ENCODE data around the gene CHMP4A. TPM values are rescaled to one million over a fixed set of nuclear protein-coding genes. Genes with fewer than 3 reads are reported as not detected.
A peak's percentile ranks its signal among the peaks of the same experiment; 100 is the strongest.
"Not testable (repeated sequence)": the region's sequence is repeated elsewhere in the genome, so short reads cannot be mapped to it uniquely, and the experiment has no call there.

Gene CHMP4A
- total RNA-seq, 2 experiments from 2014 or later, result 79.8 to 93.2 TPM

GRCh38 chr14:24232645-24233537 lies 19.6 kb upstream of the CHMP4A start, which contains the start of gene GMPR2:
GMPR2 (plus strand) TSS chr14:24232929; CDS start chr14:24233254, 325 bp downstream.
- Mint-ChIP-seq H3K27me3 (no peaks in the 10 kb centered on the region), H3K36me3 (ENCODE audit: low read depth) (peaks cover 39% of the 10 kb centered on the region), H3K4me1 (peaks cover 61% of the 10 kb centered on the region), H3K27ac (peak within 1 kb of the TSS; percentile 93), H3K4me3 (peak within 1 kb of the TSS; percentile 97), H3K9me3 (no peaks in the 10 kb centered on the region)
- CTCF ChIA-PET, result interaction anchor here (0.8 to 2.3 kb wide), 3 partner anchors 10 to 17 kb away, joined by 3 to 14 read pairs (median 4); partner anchors contain the start of genes MDP1 and TINF2
- DNase-seq, result peak; percentile 35
- POLR2A ChIA-PET, result interaction anchor here (0.7 to 1.2 kb wide), 2 partner anchors 10 to 38 kb away, joined by 3 to 5 read pairs; partner anchors contain the start of gene TINF2

DNA sequence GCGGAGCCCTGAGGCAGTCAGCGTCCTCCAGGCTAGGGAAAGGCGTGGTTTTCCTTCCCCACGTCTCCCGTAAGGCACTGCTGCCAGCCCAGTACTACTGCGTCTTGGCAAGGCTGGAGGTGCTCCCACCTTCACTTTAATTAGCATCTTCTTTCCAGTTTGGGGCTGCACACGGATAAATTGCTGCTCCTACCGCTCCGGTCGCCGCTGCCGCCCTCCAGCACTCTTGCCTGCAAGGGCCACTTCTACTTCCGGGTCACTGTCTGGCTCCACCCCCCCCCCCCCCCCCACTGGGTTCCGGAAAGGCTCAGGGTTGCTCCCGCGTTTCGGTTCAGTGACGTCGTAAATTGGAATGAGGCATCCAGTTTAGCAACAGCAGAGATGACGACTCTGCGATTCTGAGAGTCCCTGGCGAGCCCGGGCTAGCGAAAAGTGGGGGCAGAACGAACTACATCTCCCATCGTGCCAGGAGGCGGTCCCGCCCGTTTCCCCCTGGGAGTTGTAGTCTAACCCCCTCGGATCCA lies 18.9 kb upstream of the CHMP4A start, which contains the start of gene NEDD8:
NEDD8 (minus strand) TSS at position 247 of the 524 bp plus-strand sequence; CDS start at position 147, 100 bp downstream.
- H3K27me3 Mint-ChIP-seq, result no peaks in the 10 kb centered on the region
- H3K4me1 Mint-ChIP-seq, result peaks cover 61% of the 10 kb centered on the region
- H3K36me3 Mint-ChIP-seq (ENCODE audit: low read depth), result peaks cover 36% of the 10 kb centered on the region

DNA sequence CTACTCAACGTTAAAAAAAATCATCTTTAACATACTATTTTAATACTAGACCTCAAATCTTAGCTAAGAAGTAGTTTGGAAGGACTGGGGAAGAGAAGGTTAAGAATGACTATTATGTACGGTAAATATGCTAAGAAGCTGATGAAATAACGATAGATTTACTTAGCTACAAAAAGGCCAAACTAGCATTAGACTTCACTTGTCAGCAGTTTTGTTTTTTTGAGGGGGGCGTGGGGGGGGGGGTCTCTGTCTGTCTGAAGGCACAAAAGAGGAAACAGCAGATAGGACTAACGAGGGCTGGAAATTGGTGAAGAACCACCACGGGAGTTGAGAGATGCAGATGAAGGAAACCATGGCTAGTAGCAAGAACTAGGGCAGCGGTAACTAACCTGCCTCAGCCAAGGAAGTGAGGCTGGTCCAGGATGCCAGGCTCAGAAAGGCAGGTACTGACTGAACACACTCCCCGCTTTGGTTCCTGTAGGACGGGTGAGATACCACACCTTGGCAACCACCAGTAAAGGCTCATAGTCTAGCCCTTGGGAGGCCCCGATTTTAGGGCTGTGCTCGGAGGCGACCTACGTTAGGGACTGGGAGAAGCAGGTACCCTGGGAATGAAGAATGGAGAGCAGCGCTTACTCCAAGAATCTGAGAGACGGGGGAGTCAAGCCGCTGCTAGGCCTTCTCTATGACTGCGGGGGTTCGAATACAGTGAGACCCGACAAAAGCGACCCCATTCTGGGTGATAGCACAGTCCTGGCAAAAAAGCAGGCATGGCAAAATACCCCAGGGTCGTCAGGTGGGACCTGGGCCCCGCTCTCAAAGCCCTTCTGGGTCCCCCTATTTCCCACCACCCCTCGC lies 18.2 kb upstream of the CHMP4A start:
- peaks cover 60% of the 10 kb centered on the region for H3K4me1 Mint-ChIP-seq
- peak; percentile 35 for DNase-seq
- CTCF ChIA-PET, result interaction anchor here (0.6 to 1.3 kb wide), 4 partner anchors 8 to 43 kb away, joined by 3 read pairs; partner anchors contain the start of gene IPO4

More for the DNA sequence above, 18.9 kb upstream of the CHMP4A start, which contains the start of gene NEDD8:
- POLR2A ChIA-PET, result interaction anchor here (1.2 kb wide), 1 partner anchor 10 kb away, joined by 5 read pairs; the partner anchor contains the start of gene TINF2
- Mint-ChIP-seq H3K4me3 (peak within 1 kb of the TSS; percentile 97), H3K27ac (peak within 1 kb of the TSS; percentile 93), H3K9me3 (no peaks in the 10 kb centered on the region)
- DNase-seq, result peak; percentile 91
- CTCF ChIA-PET, result interaction anchor here (1.4 to 2.3 kb wide), 2 partner anchors 10 to 12 kb away, joined by 3 to 14 read pairs; partner anchors contain the start of gene TINF2

GRCh38 chr14:24228902-24229301 lies 15.6 kb upstream of the CHMP4A start:
- peaks cover 42% of the 10 kb centered on the region for H3K4me1 Mint-ChIP-seq
- peaks cover 14% of the 10 kb centered on the region for H3K36me3 Mint-ChIP-seq (ENCODE audit: low read depth)
- POLR2A ChIA-PET, result interaction anchor here (0.7 kb wide), 1 partner anchor 66 kb away, joined by 6 read pairs; no protein-coding TSS in a partner anchor
- no peak overlapping the region for H3K4me3 Mint-ChIP-seq
- DNase-seq, result no peak
- no peaks in the 10 kb centered on the region for H3K27me3 Mint-ChIP-seq
- H3K9me3 Mint-ChIP-seq, result no peaks in the 10 kb centered on the region
- peak overlapping the region; percentile 54 for H3K27ac Mint-ChIP-seq
- CTCF ChIA-PET, result interaction anchor here (0.8 to 1.2 kb wide), 4 partner anchors 9 to 25 kb away, joined by 3 to 5 read pairs (median 4); partner anchors contain the start of genes MDP1 and TINF2

More for the DNA sequence above, 18.2 kb upstream of the CHMP4A start:
- POLR2A ChIA-PET, result interaction anchor here (0.6 to 1.2 kb wide), 2 partner anchors 11 to 73 kb away, joined by 5 to 6 read pairs; partner anchors contain the start of gene TINF2
- Mint-ChIP-seq H3K9me3 (no peaks in the 10 kb centered on the region), H3K27me3 (no peaks in the 10 kb centered on the region), H3K4me3 (peak overlapping the region; percentile 97), H3K36me3 (ENCODE audit: low read depth) (peaks cover 30% of the 10 kb centered on the region), H3K27ac (peak overlapping the region; percentile 93)

DNA sequence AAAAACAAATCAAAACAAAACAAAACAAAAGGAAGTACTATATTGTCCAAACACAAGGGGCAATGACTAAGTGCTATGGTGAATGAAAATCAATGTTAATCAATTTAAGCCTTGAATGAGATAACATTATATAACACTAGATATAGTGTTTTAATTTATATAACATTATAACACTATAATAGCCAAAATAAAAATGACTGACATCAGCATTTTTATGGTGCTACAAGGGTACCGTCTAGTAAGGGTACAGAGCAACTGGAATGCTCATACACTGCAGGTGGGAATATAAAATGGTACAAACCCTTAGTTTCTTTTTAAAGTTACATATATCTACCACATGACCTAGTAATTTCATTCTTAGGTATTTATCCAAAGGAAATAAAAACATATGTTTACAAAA lies 13.2 kb upstream of the CHMP4A start:
- Mint-ChIP-seq H3K4me3 (no peak overlapping the region), H3K27me3 (no peaks in the 10 kb centered on the region), H3K4me1 (peaks cover 31% of the 10 kb centered on the region), H3K27ac (no peak overlapping the region), H3K36me3 (ENCODE audit: low read depth) (peaks cover 13% of the 10 kb centered on the region), H3K9me3 (no peaks in the 10 kb centered on the region)
- POLR2A ChIA-PET, result no interaction called here
- CTCF ChIA-PET, result interaction anchor here (1.2 to 1.5 kb wide), 2 partner anchors 16 to 71 kb away, joined by 6 to 7 read pairs; partner anchors contain the start of gene TINF2
- DNase-seq, result no peak

- ChIA-PET CTCF (interaction anchor here (1.6 kb wide), 1 partner anchor 18 kb away, joined by 5 read pairs; the partner anchor contains the start of gene TINF2), POLR2A (no interaction called here)
- Mint-ChIP-seq H3K4me1 (peaks cover 21% of the 10 kb centered on the region), H3K36me3 (ENCODE audit: low read depth) (peaks cover 13% of the 10 kb centered on the region), H3K27me3 (no peaks in the 10 kb centered on the region), H3K9me3 (no peaks in the 10 kb centered on the region), H3K27ac (no peak overlapping the region), H3K4me3 (no peak overlapping the region)
- DNase-seq, result no peak
Observed at GRCh38 chr14:24224618-24225071, 11.4 kb upstream of the CHMP4A start.

- CTCF ChIA-PET, result interaction anchor here (0.6 to 1.6 kb wide), 2 partner anchors 8 to 19 kb away, joined by 3 to 5 read pairs; partner anchors contain the start of gene TINF2
- Mint-ChIP-seq H3K36me3 (ENCODE audit: low read depth) (peaks cover 17% of the 10 kb centered on the region), H3K4me1 (peaks cover 17% of the 10 kb centered on the region)
- POLR2A ChIA-PET, result interaction anchor here (0.7 kb wide), 1 partner anchor 13 kb away, joined by 3 read pairs; no protein-coding TSS in a partner anchor
- not testable (repeated sequence) for H3K9me3 Mint-ChIP-seq, H3K27ac Mint-ChIP-seq, DNase-seq, H3K4me3 Mint-ChIP-seq, H3K27me3 Mint-ChIP-seq
Observed at GRCh38 chr14:24222987-24223386, 9.7 kb upstream of the CHMP4A start.

DNA sequence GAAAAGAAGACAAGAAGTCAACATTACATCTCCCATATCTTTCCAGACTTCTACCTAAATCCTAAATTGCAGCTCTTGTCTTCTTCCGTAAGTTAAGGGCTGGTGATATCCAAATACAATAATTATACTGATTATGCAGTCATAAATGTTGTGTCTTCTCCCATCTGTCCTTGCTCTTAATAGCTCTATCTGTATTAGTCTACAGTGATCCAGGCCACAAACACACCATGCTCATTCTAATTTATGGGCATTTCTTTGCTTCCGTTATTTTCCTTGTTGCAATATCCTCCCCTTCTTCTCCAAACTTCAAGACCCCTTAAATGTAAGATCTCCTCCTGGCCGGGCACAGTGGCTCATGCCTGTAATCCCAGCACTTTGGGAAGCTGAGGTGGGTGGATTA lies 6.2 kb upstream of the CHMP4A start:
- POLR2A ChIA-PET, result no interaction called here
- H3K27ac Mint-ChIP-seq, result no peak overlapping the region

DNA sequence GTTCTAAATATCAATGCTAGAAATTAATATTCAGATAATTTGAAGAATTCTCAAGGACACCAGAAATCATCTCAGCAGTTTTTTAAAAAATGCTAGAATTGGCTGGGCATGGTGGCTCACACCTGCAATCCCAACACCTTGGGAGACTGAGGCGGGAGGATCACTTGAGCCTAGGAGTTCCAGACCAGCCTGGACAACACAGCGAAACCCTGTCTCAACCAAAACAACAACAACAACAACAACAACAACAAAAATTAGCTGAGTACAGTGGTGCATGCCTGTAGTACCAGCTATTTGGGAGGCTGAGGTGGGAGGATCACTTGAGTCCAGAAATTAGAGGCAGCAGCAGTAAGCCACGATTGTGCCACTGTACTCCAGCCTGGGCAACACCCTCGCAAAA lies 5.8 kb upstream of the CHMP4A start:
- CTCF ChIA-PET, result interaction anchor here (0.9 to 2.1 kb wide), 6 partner anchors 8 to 212 kb away, joined by 3 to 14 read pairs (median 4); partner anchors contain the start of gene TINF2

More for the DNA sequence above, 6.2 kb upstream of the CHMP4A start:
- no peaks in the 10 kb centered on the region for H3K9me3 Mint-ChIP-seq
- H3K4me3 Mint-ChIP-seq, result no peak overlapping the region
- no peaks in the 10 kb centered on the region for H3K27me3 Mint-ChIP-seq
- H3K36me3 Mint-ChIP-seq (ENCODE audit: low read depth), result peaks cover 14% of the 10 kb centered on the region
- no peak for DNase-seq
- H3K4me1 Mint-ChIP-seq, result peaks cover 26% of the 10 kb centered on the region
- CTCF ChIA-PET, result interaction anchor here (0.9 to 2.1 kb wide), 8 partner anchors 8 to 212 kb away, joined by 3 to 14 read pairs (median 4); partner anchors contain the start of genes GMPR2 and TINF2

DNA sequence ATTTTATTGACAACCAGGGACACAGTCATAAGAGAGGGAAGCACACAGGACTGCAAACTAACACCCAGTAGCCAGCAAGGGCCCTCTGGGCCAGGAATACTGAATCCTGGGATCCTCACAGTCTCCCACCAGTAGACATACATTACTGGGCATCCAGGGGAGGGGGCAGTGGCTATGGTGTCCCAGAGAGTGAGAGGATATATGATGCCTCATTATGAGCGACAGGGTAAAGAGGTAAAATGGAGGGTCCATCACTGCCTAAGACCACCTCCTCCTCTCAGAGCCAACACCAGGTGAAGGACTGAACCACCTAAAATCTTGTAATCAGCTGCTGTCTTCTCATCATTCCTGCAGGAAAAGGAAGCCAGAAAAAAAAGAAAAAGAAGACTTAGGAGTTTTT lies 3.6 kb upstream of the CHMP4A start:
- H3K27me3 Mint-ChIP-seq, DNase-seq, POLR2A ChIA-PET, H3K4me3 Mint-ChIP-seq, H3K9me3 Mint-ChIP-seq: not testable (repeated sequence)
- CTCF ChIA-PET, result interaction anchor here (1.4 to 2.4 kb wide), 5 partner anchors 11 to 80 kb away, joined by 5 to 20 read pairs (median 7); partner anchors contain the start of genes RABGGTA, TINF2 and TSSK4
- Mint-ChIP-seq H3K36me3 (ENCODE audit: low read depth) (peaks cover 16% of the 10 kb centered on the region), H3K4me1 (peaks cover 43% of the 10 kb centered on the region), H3K27ac (peak overlapping the region; percentile 95)

More for the DNA sequence above, 5.8 kb upstream of the CHMP4A start:
- no peak for DNase-seq
- POLR2A ChIA-PET, result no interaction called here
- H3K4me3 Mint-ChIP-seq, result no peak overlapping the region
- H3K36me3 Mint-ChIP-seq (ENCODE audit: low read depth), result peaks cover 12% of the 10 kb centered on the region
- H3K4me1 Mint-ChIP-seq, result peaks cover 29% of the 10 kb centered on the region
- H3K9me3 Mint-ChIP-seq, result no peaks in the 10 kb centered on the region
- H3K27ac Mint-ChIP-seq, result no peak overlapping the region
- no peaks in the 10 kb centered on the region for H3K27me3 Mint-ChIP-seq

GRCh38 chr14:24216345-24216699 lies 3.0 kb upstream of the CHMP4A start:
- POLR2A ChIA-PET, result interaction anchor here (0.6 to 1.4 kb wide), 3 partner anchors 19 to 117 kb away, joined by 3 to 7 read pairs (median 4); partner anchors contain the start of gene IPO4
- H3K27me3 Mint-ChIP-seq, result no peaks in the 10 kb centered on the region
- CTCF ChIA-PET, result interaction anchor here (0.7 to 2.5 kb wide), 17 partner anchors 10 to 215 kb away, joined by 3 to 20 read pairs (median 5); partner anchors contain the start of genes CIDEB, GMPR2, IRF9 and RABGGTA

More at GRCh38 chr14:24216345-24216699, 3.0 kb upstream of the CHMP4A start:
- no peaks in the 10 kb centered on the region for H3K9me3 Mint-ChIP-seq
- H3K4me1 Mint-ChIP-seq, result peaks cover 49% of the 10 kb centered on the region
- H3K36me3 Mint-ChIP-seq (ENCODE audit: low read depth), result peaks cover 21% of the 10 kb centered on the region
- DNase-seq, result no peak
- H3K27ac Mint-ChIP-seq, result peak overlapping the region; percentile 95
- peak overlapping the region; percentile 92 for H3K4me3 Mint-ChIP-seq
